Measurements from ENCODE around the gene SLC5A6. TPM values are rescaled to one million over a fixed set of nuclear protein-coding genes. Genes with fewer than 3 reads are reported as not detected.

Gene SLC5A6
- polyA plus RNA-seq, 2 of the 4 experiments (the other 2 are of a cell fraction), result 82.7 to 86.7 TPM

- TF ChIP-seq CEBPB (IDR thresholded peaks at IDR 0.05), result peak; percentile 77 to 79
- TF ChIP-seq FOSB (CRISPR knock-in tag; IDR thresholded peaks at IDR 0.05), result no peak
- TF ChIP-seq HOXB5 (CRISPR knock-in tag; IDR thresholded peaks at IDR 0.05), result no peak
- no peak for TF ChIP-seq RAD21 (conservative IDR thresholded peaks at IDR 0.05 in 1 of 2, IDR thresholded peaks at IDR 0.05 in 1 of 2)
- TF ChIP-seq FOSL2 (IDR thresholded peaks at IDR 0.05), result no peak
- no peak for TF ChIP-seq FOSL2 (CRISPR knock-in tag; IDR thresholded peaks at IDR 0.05)
- TF ChIP-seq CTCF (IDR thresholded peaks at IDR 0.05), result peak; percentile 6; the same call in 1 of the 3 replicates
- no peak for TF ChIP-seq MAX (IDR thresholded peaks at IDR 0.05)
- TF ChIP-seq SREBF2 (IDR thresholded peaks at IDR 0.05), result no peak
- no peak for TF ChIP-seq TFCP2L1 (CRISPR knock-in tag; IDR thresholded peaks at IDR 0.05)
Observed at GRCh38 chr2:27212626-27213471, 781 bp upstream of the SLC5A6 start (continued).

- POLR2A ChIA-PET, result interaction anchor here (0.5 to 1.4 kb wide), 13 partner anchors 8 to 1231 kb away, joined by 3 to 6 read pairs (median 3); partner anchors contain the start of genes GTF3C2, PREB and ZNF513
Observed at GRCh38 chr2:27211241-27211942, 676 bp downstream of the SLC5A6 start.

GRCh38 chr2:27209621-27210401 lies 2.3 kb downstream of the SLC5A6 start:
- Histone ChIP-seq H3K9me3 (no peaks in the 10 kb centered on the region), H3K4me1 (peaks cover 10% of the 10 kb centered on the region; the same call in 2 of the 3 replicates), H3K27ac (no peak overlapping the region), H3K4me2 (no peak overlapping the region), H3K4me3 (no peak overlapping the region)
- ATAC-seq, result no peak
- WGBS (ENCODE audit: missing lambda C conversion rate), result 83% methylated on average over 6 of the region's 6 CpGs
- DNase-seq (ENCODE audit: low read depth in 1 of 2, low spot score in 1 of 2), result no peak
- CTCF ChIA-PET, result interaction anchor here (0.9 to 4.0 kb wide), 4 partner anchors 17 to 71 kb away, joined by 3 to 12 read pairs (median 5); no protein-coding TSS in a partner anchor
- POLR2A ChIA-PET, result no interaction called here
- no peak for FAIRE-seq
- TF ChIP-seq CHD4 (IDR thresholded peaks at IDR 0.05; ENCODE audit: borderline replicate concordance) (no peak), HOXB5 (CRISPR knock-in tag; IDR thresholded peaks at IDR 0.05) (no peak), RFX5 (IDR thresholded peaks at IDR 0.05) (no peak), E2F6 (IDR thresholded peaks at IDR 0.05; ENCODE audit: borderline replicate concordance, low read depth) (no peak), PBX3 (IDR thresholded peaks at IDR 0.05) (no peak), HOXA7 (CRISPR knock-in tag; IDR thresholded peaks at IDR 0.05) (no peak), MAFK (IDR thresholded peaks at IDR 0.05; ENCODE audit: partially characterized antibody) (no peak), ZFP36 (IDR thresholded peaks at IDR 0.05; ENCODE audit: borderline replicate concordance, partially characterized antibody) (no peak), HES2 (IDR thresholded peaks at IDR 0.05) (no peak), FOSB (CRISPR knock-in tag; IDR thresholded peaks at IDR 0.05) (no peak), TFCP2L1 (CRISPR knock-in tag; IDR thresholded peaks at IDR 0.05) (no peak), CEBPB (IDR thresholded peaks at IDR 0.05) (no peak), CBX2 (IDR thresholded peaks at IDR 0.05; ENCODE audit: borderline replicate concordance, low read depth) (no peak), BCL3 (IDR thresholded peaks at IDR 0.05) (no peak), GATA3 (IDR thresholded peaks at IDR 0.05; ENCODE audit: borderline replicate concordance) (no peak), ATOH8 (CRISPR knock-in tag; IDR thresholded peaks at IDR 0.05; ENCODE audit: low read depth) (no peak), NPAS2 (CRISPR knock-in tag; IDR thresholded peaks at IDR 0.05; ENCODE audit: borderline replicate concordance) (no peak)

More at GRCh38 chr2:27211241-27211942, 676 bp downstream of the SLC5A6 start:
- TF ChIP-seq ESRRA (IDR thresholded peaks at IDR 0.05; ENCODE audit: borderline replicate concordance, low read length) (no peak), POLR2A (IDR thresholded peaks at IDR 0.05; ENCODE audit: low read length) (peak; percentile 21), TFCP2L1 (CRISPR knock-in tag; IDR thresholded peaks at IDR 0.05) (no peak)
- 4% methylated on average over 35 of the region's 48 CpGs for WGBS (ENCODE audit: missing lambda C conversion rate)
- no peaks in the 10 kb centered on the region for H3K9me3 ChIP-seq
- H3K4me3 ChIP-seq, result peak overlapping the region; percentile 81
- peak overlapping the region; percentile 86 for H3K4me2 ChIP-seq
- CTCF ChIA-PET, result interaction anchor here (0.6 to 2.4 kb wide), 10 partner anchors 20 to 682 kb away, joined by 3 to 9 read pairs (median 4); partner anchors contain the start of gene PREB
- FAIRE-seq, result no peak
- ATAC-seq, result peak; percentile 56 to 63
- H3K4me1 ChIP-seq, result peaks cover 10% of the 10 kb centered on the region; the same call in 2 of the 3 replicates
- peak in 1 of 2 experiments; percentile 43 for DNase-seq (ENCODE audit: low read depth in 1 of 2, low spot score in 1 of 2)
- H3K27ac ChIP-seq, result peak overlapping the region; percentile 93 to 94
